GM19468 (cell line): ENCODE results near the gene SESN3.
"Not testable (repeated sequence)": the region's sequence is repeated elsewhere in the genome, so short reads cannot be mapped to it uniquely, and the experiment has no call there.

Source experiments
- ATAC-seq: cut with Tn5 transposase; IDR thresholded peaks from one replicate; pipeline ENCODE4 v1.9.1; 2021; ENCODE audit warnings: mild to moderate bottlenecking, moderate library complexity, moderate number of reproducible peaks; ENCODE audit not compliant: unreplicated experiment; ENCODE audit errors: extremely low read depth

The SESN3 gene

DNA sequence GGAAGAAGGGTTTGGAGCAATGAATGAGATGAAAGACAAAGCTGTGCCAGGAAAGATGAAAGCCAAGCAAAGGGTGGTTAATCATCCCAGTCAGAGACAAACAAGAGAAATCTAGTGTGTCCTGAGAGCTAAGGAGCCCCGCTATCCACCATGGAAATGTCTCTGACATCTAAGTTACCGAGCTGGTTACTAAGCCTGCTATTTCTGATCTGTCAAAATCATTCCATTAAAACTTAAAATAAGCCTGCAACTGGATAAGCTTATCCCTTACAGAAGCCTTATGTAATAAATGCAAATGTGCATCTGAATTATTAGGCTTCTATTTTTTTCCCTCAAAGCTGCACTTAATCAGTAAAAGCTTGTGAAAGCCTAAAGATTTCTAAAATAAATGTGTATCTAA, 22.1 kb upstream of the SESN3 start:
- ATAC-seq, result no peak

DNA sequence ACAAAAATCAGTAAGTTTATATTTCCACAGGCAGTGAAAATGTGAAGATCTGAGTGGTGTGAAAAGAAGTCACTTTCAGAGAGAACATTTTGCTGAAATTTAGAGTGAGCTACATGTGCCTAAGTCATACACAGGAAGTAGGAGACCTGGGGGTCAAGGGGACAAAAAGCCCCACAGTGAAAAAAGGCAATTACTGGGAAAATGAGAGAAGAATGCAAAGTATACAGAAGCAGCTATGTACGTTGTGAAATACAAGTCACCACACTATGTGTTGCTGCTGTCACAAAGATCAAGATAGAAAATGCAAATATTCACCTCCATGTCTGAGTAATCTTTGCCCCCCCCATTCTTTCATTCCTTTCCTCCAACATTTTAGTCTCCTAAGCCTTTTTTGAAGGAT, 21.6 kb upstream of the SESN3 start:
- no peak for ATAC-seq

DNA sequence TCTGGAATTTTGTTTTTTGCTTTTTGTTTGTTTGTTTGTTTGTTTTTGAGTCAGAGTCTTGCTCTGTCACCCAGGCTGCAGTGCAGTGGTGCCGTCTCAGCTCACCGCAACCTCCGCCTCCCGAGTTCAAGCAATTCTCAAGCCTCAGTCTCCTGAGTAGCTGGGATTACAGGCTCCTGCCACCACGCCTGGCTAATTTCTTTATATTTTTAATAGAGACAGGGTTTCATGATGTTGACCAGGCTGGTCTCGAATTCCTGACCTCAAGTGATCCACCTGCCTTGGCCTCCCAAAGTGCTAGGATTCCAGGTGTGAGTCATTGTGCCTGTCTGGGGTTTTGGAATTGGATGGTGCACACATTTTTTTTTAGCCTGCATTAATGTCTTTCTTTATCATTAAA, 20.9 kb upstream of the SESN3 start:
- not testable (repeated sequence) for ATAC-seq

DNA sequence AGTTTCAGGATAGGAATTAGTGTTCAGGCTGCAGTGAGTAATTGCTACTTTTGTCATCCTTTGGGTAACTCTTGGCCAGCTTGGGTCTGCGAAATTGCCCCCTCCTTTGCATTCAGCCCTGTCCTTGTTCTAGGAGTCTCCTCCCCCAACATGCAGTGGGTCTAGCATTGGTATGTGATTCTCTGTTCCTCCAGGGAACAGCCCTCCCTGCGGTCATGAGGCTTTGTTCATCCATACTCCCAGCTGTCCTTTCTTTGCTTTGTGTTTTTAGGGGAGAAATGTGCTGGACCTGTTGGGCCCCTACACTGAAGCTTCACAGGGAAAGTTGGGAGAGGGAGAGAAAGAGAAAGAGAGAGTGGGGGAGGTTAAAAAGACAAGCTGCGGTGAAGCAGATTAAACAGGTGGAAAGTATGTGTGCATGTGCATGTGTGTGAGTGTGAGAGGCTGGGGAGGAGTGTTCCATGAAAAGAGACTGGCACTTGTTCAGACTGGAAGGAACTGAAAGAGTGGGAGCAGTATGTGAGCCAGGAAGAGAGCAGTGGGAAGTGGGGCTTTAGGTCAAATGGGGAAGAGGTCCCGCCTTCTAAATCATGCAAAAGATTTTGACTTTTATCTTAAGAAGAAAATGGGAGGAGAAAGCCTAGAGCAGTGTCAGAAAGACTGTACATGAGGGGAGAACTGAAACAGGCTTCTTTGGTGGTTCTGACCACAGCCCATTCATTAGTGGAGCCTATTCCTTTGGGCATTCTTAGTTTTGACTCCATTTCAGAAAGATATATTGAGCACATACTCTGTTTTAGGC, 17.9 kb upstream of the SESN3 start:
- peak; percentile 91 for ATAC-seq

DNA sequence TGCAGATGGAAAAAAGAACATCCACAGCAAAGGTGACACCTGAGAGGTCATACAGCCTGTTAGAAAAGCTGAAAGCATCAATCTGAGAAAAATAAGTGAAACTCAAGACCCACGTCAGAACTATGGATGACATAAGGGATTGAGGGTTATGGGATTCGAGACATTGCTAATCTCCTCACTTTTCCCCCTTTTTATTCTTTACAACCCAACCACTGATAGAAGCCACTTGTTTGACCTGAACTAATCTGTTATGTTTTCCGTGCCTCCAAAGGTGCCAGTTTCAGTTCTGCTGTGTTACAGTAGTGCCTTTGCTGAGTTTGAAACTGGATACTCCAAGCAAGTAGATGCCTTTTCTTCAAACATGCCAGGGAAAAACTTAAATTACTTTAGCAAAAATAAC, 16.9 kb upstream of the SESN3 start:
- ATAC-seq, result no peak

DNA sequence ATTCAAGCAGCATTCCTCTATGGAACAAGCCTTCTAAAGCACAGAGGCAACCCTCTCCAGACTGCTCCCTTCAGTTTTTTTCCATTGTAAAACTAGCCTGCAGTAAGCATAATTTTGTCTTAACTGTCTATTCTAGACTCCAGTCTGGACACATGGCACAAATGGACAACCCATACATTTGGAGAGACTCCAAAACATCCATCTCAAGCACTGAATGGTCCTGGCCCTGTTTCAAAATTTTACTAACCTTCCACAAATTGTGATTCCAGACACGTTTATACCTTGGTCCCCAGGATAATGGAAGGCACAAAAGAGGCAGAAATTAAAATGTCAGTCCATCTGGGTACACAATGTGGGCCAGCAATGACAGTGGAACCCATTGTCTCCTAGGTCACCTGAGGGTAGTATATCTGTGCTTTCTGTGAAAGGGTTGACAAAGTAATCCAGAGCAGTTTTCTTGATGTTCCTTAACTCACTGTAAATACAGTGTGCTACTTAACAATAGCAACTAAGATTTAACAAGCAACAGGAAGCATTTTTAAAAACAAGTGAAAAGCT, 16.2 kb upstream of the SESN3 start:
- ATAC-seq, result no peak

DNA sequence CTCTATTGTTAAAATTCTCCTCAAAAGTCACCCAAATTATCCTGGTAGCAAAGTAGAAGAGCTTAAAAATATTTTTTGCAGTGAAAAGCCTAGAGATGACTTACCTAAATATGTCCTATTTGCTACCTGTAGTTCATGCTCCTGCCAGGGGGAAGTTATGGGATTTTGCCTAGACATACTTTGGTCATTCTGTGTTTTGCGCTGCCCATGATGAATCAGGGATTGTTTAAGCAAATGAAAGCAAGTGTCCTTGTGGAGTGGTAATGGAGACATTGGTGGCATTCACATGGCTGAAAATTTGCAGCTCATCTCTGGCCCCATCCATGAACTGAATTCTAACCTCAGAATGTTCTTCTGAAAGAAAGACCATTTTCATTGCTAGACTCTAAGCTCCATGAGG, 14.6 kb upstream of the SESN3 start:
- ATAC-seq, result no peak

DNA sequence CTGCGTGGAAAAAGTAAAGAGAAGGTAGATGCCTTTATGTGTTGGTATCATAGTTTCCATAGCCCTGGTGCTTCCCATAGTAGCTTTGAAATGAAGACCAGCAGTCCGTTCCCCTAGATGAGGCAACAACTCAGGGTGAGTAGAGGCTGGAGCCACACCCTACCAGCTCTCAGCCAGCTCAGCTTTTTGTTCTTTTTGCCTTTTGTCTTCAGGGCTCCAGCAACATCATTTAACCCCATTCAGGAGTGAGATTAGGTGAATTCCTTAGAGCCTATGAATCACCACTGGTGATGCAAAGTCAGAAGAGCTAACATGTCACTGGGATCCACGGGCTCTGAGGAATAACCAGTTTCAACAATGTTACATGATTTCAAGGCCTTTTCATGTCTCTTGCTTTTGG, 14.0 kb upstream of the SESN3 start:
- ATAC-seq, result no peak

DNA sequence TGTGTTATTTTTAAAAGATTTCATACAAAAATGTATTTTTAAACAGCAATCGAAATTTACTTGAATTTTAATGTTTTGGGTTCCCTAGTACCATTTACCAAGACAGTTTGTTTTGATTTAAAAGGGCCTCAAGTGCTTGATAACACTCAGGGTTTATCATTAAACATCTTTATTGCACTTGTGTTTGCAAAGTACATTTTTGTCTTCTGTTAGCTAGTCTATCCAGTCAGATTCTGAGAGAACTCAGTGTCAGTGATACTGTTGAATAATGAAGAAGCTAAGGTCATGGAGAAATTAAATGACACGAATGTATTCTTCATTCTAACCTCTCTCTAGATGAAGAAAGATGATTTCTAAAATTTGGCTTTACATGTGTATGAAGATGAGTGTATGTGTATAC, 12.7 kb upstream of the SESN3 start:
- ATAC-seq, result no peak

DNA sequence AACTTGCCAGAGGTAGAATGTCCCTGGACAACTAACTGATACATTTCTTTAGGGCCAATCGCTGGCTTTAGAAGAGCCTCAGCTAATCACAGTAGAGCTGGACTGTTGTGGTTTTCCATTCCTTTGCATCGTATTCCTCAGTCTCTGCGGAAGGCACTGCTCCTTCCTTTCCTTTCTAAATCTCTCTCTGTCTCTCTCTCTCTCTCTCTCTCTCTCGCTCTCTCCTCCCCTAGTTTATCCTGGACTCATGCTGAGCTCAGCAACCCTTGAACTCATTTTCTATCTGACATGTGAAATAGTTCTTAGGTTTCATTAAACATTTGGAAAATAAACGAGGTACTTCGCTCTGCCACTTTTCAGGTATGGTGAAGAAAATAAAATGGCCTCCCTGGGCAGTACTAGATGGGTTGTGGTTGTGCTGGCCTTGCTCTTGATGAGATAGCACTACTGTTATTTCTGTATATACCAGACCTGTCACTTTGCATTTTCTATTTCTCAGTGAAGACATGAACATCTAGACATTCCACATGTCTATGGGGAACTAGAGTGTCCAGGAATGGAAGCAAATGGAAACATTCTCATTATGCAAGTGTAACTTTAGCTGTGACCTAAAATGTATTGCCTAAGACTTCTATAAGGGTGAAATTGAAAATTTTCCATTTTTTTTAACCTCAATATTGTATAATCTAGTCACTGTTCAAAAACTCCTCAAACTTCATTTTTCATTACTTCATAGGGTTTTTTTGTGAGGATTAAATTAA, 12.0 kb upstream of the SESN3 start:
- ATAC-seq, result no peak

DNA sequence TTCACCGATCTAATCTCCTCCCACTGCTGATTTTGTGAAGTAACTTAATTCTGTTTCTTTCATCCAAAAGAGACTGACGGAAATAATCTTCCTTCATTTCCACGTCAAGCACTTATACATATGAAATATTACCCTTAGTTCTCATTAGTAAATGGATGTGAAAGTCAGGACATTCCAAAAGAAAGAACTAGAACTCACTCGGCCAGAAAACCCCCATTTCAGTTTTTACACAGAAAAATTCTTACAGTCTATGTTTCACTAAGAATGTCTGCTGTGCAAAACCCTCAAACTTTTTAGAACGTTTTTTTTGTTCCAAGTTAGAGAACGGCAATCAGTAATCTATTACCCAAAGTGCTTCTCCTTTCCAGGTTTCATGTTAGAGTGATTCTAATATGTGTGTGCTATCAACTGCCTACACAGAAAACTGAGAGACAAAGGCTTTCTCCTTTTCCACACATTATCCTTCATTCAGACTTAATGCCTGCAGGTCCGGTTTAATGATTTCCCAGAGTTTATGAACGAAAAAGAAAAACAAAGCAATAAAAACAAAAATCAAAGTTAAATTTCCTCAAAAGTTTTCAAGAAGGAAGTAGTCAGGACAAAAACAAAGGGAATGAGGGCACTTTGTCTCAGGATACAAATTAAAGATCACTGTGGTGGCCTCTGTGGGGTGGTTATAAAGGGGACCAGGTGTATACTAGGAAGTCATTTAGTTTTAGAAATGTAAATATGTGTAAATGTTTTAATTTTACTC, 11.3 kb upstream of the SESN3 start:
- no peak for ATAC-seq

DNA sequence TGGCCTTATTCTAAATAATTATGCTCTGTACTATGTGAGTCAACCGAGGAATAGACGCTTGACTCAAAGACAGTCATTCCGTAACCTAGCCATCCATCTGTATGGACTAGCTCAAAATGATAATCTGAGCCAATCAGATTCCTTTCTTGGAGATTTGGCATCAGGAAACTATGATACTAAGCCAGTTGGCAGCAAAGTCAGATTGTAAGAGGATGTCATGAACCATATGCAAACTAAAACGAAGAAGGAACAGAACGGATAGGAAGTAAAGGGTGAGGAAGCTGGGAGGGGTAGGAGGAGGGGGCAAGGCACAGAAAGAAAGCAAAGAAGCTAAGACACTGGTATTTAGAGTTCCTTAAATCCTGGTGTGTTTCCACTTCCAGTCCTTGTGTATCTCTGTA, 10.7 kb upstream of the SESN3 start:
- peak; percentile 49 for ATAC-seq

DNA sequence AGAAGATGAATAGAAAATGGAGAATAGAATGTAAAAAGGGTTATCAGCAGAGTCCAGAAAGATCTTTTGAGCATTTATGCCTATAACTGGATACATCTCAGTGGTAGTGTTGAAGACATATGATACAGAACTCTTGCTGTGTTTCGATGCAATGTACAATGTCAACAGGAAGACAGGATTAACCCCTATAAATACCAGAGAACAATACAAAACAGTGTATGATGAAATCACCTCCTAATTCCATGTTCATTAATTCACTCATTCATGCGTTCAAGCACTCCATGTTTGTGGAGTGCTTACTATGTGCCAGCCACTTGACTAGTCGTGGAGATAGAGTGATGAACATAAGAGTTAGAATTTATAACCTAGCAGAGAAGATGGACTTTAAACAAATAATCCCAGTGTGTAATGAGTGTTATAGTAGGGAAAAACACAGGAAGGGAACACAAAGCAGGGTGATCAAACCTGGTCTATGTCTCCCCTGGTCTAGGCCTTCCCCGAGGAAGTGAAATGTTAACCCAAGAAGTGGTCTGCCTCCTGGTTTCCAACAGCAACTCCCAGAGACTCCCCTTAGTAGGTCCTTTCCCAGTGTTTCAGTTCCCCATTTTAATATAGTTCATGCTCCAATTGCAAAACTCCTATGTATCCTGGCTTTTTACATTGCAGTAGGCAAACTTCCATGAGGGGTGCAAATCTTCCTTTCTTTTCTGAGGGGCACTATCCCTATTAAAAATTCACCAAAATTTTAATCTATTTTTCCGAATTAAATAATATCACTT, 9.1 kb upstream of the SESN3 start:
- no peak for ATAC-seq

DNA sequence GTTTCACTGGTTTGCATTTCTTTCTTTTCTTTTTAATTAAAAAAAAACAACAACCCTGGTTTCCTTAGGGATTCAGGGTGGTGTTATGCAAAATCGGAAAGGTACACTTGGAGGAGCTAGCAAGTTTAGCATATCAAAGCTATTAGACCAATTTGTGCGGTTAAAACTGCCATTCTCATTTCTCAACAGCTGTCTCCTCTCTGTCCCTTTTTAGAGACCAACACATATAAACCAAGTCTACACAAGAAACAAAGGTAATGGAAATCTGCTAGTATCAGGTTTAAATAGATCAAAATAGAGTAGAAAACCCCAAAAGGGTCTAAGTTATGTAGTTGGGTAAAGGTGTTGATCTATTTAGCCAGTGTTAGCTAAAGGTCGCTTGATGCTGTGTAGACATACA, 1.7 kb upstream of the SESN3 start:
- ATAC-seq, result no peak

DNA sequence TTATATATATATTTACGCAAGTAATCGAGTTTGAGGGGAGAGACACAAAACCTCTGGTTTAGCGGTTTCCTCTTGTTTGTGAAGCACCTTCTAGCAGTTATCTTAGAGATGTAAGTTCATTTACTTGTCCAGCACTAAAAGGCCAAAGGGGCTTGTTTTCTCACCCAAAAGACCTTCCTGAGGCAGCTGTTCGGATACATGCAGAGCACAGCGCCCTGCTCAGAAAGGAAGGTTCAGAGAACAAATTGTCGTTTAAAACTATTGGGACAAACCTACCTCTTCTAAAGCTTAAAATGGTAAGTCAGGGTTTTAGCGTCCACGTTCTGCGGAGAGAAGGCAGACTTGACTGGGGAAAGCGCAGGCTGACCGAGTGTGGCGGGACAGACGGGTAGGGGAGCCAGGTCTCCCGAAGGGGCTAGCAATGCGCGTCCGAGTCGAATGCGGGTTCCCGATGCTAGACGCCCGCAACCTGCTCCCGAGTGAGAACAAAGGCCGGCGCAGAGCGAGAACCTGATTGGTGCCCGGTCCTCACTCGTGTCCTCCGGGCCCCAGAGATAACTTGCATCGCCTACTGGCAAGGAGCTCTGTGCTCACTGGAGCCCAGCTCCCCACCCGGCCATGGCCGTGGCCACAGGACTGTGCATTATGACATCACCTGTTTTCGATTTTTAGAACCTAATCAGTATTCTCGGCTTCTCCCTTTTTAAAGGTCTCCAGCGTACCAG, 1.0 kb upstream of the SESN3 start:
- ATAC-seq, result no peak

DNA sequence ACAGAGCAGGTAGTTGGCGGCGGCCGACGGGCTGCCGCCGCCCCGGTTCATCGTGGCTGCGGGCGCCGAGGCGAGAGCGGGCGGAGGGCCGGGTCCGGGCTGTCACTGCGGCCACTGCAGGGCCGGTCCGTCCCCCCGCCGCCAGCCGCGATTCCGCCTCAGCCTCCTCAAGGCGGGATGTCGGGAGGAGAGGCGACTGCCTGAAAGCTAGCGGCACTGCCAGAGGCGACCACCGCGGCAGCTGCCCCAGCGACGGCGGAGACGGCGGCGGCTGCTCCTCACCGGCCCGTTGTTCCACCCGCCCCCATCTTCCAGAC, 234 bp downstream of the SESN3 start:
- ATAC-seq, result no peak

DNA sequence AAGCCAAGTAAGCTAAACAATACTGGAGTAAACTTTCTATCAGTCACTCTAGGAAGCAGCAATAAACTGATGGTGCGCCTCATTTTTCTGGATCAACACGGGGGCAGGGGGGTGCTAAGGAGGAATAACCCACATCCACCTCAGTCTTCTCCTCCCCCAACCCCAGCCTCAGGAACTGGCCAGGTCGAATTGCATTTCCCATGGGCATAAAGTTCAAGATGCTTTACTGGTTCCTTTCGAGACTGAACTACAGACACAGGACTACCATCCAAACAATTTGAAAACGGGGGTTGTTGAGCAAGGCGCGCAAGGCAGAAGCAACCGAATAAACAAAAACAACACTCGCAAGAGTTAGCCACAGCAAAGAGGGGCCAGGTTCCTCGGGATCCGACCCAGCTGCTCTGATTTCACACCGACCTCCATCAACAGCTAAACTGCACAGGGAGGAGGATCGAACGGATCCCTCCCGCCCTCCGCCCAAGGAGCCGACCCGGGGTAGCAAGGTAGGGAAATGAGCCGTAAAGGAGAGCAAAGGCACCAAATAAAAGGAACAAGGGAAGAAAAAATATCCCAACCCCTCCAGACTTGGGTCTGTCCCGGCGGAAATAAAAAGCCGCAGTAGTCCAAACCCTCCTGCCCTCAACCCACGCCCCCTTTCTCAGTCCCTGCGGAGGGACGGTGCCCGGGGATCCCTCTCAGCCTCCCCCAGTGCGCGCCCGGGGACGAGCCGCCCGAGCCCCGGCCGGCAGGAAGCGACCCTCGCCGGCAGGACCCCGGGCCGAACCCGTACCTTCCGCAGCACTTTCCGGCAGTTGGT, 801 bp downstream of the SESN3 start:
- ATAC-seq, result no peak

DNA sequence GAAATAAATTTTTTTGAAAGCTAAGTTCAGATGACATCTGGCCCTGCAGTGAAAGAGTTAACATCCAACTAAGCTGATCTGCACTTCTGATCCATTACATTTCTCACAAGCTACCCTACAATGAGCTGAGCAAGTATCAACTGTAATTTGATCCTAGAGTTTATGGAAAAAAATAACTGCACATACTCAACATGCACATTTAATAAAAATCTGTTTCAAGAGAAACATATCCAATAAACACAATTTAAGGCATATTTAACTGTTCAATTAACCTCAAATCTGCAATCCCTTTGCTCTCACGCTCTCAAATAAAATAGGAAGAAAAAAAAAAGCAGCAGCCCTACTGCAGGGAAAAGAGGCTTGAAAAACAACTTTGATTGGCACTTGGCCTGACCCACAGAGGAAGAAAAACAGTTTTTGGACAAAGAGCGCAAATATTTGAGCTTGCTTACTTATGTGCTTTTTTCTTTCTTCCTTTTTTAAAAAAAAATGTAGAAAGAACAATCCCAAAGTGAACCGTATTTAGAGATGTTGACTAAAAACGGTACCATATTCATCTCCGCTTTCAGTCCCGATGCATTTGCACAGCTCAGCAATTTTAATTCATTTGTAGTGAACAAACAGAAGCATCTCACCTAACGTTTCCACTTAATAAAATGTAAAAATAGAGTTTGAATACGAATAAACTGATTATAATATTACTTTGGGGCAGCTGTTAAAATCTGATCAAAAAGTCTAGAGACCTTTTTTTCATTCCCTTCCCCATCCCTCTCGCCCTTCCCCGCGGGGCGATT, 1.6 kb downstream of the SESN3 start:
- ATAC-seq, result no peak
